GM18907 (cell line): ENCODE data around the gene MORN1.
A peak's percentile ranks its signal among the peaks of the same experiment; 100 is the strongest.

ENCODE experiments used
- ATAC-seq: cut with Tn5 transposase; IDR thresholded peaks from one replicate; pipeline ENCODE4 v1.9.1; 2021; ENCODE audit warnings: mild to moderate bottlenecking, moderate library complexity; ENCODE audit not compliant: unreplicated experiment

Gene MORN1

DNA sequence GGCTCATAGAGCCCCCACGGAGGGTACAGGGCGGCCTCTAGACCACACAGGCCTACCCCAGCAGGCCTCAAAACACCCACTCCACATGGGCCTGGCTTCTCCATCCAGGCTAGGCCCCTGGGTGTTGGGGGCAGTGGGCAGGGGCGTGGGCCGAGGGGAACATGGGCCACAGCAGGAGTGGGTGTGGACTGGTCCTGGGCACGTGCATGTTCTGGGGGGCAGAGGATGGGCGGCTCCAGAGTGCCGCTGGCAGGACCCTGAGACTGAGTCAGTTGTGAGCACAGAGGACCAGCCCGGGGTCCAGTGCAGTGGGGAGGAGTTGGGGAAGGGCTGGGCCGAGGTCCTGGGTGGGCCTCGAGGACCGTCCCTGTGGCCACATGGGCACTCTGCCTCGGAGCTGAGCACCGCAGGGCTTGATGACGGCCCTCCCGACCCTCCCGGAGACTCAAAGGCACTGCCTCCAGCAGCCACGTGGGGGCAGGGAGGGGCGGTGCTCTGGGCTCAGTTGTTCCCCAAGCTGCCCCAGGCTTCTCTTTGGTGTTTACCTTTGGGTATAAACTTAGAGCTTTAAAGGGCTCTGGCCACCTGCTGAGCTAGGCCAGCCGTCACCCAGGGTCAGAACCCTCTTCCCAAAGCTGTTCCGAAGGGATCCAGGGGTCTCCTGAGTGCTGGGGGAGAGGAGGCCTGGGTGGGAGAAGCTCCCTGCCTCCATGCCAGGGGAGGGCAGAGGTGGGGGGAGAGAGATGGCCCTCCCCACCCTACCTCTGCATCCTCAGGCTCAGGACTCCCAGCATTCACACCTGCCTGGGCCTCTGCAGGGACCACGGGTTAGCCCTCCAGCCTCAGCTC is 79.9 kb downstream of the MORN1 start:
- no peak for ATAC-seq

DNA sequence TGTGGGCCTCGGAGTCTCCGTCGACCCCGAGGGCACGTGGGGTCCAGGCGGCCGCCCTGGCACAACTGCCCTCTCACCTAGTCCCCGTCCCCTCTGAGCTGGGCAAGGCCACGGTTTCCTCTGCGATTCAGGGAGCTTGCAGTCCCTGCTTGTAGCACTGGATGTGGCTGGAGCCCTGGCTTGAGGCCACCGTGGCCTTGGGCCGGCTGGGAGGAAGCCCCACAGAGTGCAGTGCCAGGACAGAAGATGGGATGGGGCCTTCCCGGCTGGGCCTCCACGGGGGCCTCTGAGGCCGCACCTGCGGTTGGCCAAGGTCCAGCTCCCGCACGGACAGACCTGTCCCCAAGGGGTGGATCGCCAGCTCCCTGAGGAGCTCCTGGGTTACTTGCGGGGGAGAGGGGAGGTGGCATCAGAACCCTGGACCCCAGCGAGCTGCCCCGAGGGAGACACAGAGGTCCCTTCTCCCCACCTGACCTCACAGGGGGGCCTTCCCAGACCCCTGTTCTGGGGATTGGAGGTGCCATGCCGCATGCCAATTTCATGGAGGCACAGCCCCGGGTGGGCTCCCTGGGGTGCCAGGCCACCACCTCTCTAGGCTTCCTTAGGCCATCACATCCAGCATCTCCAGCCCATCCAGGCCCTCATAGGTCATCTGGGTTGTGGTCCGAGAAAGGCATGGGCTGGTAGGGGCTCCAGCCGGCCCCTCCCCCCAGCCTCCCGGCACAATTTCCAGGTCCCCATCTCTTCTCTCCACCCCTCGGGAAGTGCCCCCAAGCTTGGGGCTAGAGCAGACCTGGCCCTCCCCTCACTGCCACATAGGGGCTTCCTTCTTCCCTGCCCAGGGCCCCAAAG is 80.8 kb downstream of the MORN1 start:
- ATAC-seq: no peak

GRCh38 chr1:2308844-2309243 is 82.5 kb downstream of the MORN1 start:
- ATAC-seq: no peak

- no peak for ATAC-seq
These were observed 83.4 kb downstream of the MORN1 start for GRCh38 chr1:2307972-2308371.

- ATAC-seq: no peak
These were observed 84.2 kb downstream of the MORN1 start for GRCh38 chr1:2307064-2307605.

DNA sequence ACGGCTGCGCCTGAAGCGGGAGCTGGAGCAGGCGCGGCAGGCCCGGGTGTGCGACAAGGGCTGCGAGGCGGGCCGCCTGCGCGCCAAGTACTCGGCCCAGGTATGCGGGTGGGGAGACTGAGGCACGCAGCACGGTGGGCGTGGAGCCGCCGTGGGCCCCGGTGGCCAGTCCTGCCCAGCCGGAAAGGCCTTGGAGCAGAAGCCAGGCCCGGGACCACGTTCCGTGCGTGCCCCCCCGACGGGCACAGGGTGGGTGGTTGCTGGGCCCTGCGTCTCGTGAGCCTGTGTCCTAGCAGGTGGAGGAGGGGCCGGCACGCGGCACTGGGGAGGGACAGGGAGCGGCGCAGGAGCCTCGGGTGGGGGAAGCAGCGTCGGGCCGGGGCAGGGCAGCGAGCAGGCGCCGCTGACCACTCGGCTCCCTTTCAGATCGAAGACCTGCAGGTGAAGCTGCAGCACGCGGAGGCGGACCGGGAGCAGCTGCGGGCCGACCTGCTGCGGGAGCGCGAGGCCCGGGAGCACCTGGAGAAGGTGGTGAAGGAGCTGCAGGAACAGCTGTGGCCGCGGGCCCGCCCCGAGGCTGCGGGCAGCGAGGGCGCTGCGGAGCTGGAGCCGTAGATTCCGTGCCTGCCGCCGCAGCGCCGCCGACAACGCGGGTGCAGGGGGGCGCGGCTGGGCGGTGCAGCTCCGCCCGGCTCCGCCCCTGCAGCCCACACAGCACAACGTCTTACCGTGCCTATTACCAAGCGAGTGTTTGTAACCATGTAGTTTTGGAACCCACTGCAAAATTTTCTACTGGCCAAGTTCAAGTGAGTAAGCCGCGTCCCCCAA is 85.0 kb downstream of the MORN1 start:
- ATAC-seq: no peak

GRCh38 chr1:2304921-2305681 is 86.3 kb downstream of the MORN1 start:
- no peak for ATAC-seq

GRCh38 chr1:2304282-2304681 is 87.1 kb downstream of the MORN1 start:
- ATAC-seq: no peak

- no peak for ATAC-seq
These were observed 87.6 kb downstream of the MORN1 start for GRCh38 chr1:2303781-2304180.

- no peak for ATAC-seq
These were observed 88.2 kb downstream of the MORN1 start for GRCh38 chr1:2303016-2303775.

GRCh38 chr1:2302292-2302925 is 88.9 kb downstream of the MORN1 start:
- no peak for ATAC-seq

GRCh38 chr1:2301607-2302291 is 89.6 kb downstream of the MORN1 start:
- no peak for ATAC-seq

DNA sequence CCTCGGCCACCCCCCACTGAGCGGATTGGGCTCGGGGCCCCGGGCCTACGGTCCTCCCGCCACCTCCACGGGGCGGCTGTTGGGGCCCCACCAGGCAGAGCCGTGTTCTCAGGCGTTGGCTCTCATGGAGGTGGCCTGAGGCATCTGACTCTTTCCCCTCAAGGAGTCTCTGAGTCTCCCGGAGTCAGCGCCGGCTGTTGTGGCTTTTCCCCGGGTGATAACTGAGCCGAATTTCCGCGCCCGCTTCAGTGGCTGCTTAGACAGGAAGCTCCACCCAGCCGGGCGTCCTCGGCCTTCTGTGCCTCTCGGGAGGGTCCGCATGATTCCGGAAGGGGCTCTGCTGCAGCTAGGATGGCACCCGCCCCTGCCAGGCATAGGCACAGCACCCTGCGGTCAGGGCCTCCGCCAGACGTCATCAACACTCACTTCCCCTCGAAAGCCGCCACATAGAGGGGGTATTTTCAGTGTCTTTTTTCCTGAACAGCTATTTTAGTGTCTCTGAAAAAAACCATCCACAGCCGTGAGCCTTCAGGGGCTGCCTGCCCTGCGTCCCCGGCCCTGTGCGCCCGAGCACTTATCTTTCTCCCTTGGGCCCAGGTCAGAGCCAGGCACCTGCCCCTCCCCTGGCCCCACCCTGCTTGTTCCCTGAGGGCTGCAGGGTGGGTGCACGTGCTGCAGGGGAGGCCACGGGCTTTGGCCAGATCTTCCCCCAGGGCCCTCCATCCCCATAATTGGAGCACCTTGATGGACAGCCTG is 90.3 kb downstream of the MORN1 start:
- ATAC-seq: peak; percentile 60

DNA sequence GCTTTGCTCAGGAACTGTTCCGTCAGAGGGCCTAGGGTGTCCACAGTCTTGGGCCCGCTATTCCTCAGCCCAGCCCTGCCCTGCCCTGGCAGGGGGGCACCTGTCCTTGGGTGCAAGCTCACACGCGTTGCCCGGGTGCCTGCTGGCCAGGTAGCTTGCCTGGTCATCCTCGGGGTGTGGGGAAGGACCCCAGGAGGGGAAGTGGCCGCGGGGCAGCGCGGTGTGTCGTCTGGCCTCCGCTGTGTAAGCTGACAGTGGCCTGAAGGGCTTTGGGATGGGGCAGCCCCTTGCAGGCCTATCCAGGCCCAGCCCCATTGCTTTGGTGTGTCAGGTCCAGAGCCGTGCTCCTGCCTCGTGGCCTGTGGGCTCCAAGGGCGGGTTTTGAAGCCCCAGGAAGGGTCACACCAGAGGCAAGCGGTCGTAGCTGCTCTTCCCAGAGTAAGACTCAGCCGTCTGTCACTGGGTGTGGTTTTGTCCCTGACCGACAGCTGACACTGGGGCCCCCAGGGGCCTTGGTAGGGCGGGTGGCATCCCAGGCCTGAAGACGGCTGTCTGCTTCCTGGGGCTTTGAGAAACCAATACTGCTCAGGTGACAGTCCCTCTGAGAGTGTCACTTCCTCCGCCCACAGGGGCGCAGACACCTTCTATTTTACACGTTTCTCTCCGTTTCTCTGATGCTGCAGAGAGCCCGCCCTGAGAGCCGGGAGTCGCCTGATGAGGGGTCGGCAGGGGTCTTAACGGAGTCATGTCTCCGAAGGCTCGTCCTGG is 91.2 kb downstream of the MORN1 start:
- peak; percentile 64 for ATAC-seq

DNA sequence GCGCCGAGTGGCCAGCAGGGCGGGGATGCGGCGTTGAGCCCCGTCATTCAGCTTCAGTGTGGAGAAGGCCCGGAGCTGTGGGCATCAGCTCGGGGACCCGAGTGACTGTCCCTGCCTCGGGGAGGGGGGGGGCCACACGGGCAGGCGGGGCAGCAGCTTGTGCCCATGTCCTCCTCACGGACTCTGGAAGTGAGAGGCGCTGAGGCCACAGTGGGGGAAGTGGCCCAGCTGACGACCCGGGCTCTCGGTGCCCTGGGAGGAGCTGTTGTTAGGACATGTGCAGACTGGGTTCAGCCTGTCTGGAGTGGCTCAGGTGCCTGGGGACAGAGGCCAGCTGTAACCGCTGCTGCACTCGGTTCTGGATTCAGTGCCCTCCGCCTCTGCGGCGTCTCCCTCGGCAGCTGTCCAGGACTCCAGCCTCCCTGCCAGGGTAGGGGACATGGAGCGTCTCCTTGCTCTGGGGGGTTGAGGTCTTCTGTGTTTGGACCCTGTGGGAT is 92.2 kb downstream of the MORN1 start:
- no peak for ATAC-seq

DNA sequence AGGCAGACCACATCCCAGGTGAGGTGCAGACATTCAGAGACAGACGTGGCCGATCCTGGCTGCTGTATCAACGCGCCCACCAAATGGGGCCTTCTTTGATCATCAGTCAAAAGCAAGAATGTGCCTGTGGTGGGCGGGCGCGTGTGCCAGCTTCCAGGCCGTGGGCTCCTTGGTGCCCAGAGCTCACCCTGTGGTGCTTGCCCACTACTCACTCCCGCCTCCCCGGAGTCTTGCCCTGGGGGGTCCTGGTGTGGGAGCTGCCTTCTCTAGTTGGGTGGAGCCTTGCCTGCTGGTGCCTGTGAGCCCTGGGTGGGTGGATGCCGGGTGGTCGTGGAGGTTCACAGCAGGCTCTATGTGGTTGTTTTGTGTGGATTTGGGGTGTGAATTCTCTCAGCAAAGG is 92.7 kb downstream of the MORN1 start:
- ATAC-seq: no peak
